T-helper 9 cell (primary cell): ENCODE data around the gene CKLF.
A peak's percentile ranks its signal among the peaks of the same experiment; 100 is the strongest.
"Not testable (repeated sequence)": the region's sequence is repeated elsewhere in the genome, so short reads cannot be mapped to it uniquely, and the experiment has no call there.

Experiments used
- DNase-seq: peaks from one replicate; pipeline ENCODE4 v3.0.0-alpha.2; 2020

The CKLF gene

DNA sequence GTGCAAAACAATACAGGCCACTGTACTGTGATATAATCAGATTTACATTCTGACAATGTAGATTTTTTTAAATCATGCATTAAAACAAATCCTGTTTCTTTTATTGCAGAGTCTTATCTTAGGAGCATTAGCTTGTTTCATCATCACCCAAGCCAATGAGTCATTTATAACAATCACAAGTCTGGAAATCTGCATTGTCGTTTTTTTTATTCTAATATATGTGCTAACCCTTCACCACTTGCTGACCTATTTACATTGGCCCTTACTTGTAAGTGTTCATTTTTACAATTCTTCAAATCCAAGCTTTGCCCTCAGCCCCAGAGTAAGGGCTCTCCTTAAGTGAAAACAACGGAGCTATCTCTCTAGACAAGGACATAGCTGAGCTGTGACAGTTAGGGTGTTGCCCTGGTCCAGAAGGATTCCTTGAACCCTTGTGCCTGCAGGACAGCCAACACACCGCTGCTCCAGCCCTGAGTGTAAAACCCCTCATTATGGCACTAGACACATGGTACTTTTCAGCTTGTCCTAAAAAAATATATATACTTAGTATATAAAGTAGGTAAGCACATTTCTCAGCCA, 17.5 kb downstream of the CKLF start:
- DNase-seq: no peak

DNA sequence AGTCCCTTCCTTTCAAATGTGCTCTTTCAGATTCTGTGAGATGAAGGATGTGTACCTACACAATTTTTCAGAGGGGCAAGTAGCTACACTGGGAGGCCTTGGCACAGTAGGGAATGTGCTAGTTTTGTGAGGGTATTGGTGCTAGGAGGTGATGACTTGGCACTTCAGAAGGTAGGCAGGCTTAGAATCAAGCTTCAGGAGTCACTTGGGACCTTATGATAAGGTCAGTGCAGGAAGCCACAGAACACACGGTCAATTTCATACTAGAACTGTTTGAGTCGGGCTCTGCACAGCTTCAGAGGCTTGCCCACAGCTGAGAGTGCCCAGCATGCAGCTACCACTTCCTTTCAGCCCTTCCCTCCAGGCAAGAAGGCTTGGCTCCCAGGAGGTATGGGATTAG, 20.0 kb downstream of the CKLF start:
- no peak for DNase-seq

DNA sequence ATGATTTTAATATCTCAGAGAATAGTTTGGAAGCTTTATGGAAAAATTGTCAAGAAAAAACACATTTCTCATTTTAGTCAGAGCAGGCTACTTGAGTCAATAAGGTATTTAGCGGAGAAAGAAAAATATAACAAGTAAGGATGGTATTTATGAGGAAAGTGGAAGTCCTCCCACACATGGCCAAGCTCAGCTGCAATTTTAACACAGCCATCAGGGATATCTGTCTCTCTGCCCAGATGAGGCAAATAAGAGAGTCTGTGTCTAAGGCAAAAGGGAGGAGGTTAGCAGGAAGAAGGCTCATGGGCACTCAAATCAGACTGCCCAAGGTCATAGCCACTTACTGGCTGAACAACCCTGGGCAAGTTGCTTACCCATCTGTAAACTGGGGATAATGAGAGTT, 21.7 kb downstream of the CKLF start:
- no peak for DNase-seq

DNA sequence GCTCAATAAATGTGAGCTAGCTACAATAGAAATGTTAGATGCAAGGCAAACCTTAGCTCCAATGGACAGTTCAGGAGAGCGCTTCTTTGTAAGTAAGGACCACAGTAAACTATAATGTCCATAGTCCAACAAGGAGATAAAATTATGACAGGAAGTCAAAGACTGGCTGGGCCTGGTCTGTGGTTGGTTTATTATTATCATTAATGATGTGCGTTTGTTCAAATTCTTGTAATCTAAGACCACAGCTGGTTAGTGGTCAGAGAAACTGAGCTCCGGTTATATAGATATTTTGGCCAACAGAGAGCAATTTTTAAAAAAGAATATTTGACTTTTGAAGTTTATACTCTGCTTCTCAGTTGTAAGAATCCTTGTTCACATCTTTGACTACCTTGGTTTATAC, 22.2 kb downstream of the CKLF start:
- no peak for DNase-seq

DNA sequence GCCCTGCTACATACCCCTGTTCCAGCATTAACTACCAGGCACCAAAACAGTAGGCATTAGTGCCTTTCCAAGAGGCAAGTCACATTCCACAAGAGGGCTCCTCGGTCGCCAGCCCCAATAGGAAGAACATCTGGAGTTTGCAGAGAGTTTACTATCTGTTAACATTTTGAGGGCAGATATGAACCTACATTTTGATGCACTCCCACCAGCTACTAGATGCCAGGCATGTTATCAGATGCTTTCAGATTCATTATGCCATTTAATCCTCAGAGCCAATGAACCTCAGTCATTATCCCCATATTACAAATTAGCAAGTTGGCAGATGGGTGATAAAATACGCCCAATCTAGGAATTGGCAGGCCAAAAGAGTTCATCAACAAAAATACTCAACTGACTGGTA, 22.7 kb downstream of the CKLF start:
- no peak for DNase-seq

DNA sequence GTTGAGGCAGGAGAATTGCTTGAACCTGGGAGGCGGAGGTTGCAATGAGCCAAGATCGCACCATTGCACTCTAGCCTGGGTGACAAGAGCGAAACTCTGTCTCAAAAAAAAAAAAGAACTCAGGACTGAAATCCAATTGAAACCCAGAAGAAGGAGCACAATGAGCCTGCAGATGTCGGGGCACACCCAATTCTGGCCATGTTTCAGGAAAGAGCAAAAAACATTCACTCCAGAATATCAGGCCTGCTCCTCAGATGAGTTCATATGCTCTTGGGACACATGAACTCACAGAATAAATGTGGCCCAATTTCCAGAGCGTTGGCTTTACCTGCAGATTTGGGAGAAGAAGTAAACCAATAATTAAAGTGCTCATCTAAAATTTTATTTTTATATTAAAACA, 23.9 kb downstream of the CKLF start:
- DNase-seq: no peak

DNA sequence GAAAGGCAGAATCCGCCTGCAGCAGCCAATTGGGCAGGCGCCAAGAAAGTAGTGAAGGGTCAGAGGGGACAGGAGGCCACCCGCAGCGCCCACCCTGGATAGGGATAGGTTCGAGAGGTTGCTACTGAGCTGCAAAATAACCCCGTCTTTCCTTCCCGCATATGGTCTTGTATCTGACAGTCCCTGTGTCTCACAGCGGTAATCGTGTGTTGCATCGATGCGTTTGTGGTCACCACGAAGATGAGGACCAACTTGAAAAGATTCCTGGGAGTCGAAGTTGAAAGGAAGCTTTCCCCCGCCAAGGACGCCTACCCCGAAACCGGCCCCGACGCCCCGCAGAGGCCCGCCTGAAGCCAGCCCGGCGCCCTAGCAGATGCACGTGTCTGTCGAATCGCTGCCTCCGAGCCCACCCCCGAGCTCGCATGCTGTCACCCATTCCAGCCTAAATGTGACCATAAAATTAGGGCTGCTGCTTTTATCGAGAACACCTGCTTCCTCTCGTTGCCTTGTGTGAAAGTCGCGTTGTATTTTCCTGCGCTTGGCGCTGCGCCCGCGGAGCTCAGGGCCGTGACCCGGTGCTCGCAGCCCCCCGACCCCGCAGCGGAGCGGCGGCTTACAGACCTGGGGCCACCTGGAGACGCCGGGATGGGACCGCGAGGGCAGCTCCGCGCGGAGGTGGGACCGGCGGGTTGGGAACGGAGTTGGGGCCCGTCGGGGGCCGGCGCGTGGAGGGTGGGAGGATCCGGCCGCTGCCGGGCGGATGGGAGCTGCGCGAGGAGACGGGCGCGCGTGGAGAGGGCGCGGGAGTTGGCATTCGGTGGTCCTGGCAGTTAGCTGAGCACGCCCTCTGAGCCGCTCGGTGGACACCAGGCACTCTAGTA, 26.5 kb downstream of the CKLF start, which contains the start of gene CMTM2:
TSS of gene CMTM2 (plus strand) at position 813 of the 881 bp plus-strand sequence. CDS start 145 bp downstream, outside the sequence.
- DNase-seq: no peak

DNA sequence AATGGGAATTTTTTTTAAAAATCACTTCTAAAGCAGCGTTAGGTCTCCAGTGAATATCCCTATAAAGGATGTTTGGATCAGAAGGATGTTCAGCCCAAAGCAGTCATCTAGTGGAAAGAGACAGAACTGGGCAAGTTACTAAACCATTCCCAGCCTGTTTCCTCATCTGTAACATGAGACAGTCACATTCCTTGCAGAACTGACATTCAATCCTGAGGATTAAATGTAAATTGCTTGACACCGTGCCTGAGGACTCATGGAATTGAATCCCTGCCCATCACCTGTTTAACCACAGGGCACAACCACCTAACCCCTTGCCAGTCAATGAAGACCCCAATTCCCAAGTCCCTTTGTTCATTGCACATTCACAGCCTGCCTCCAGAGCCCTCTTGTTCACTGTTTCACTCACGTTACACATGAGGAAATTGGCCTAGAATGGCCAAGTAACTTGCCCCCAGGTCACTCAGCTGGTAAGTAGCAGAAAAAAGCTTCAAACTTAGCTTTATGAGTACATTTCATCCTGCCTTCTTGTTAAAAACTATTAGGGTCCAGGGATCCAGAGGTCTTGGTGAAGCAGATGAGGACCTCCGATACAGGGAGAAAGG, 28.3 kb downstream of the CKLF start:
- DNase-seq: no peak

DNA sequence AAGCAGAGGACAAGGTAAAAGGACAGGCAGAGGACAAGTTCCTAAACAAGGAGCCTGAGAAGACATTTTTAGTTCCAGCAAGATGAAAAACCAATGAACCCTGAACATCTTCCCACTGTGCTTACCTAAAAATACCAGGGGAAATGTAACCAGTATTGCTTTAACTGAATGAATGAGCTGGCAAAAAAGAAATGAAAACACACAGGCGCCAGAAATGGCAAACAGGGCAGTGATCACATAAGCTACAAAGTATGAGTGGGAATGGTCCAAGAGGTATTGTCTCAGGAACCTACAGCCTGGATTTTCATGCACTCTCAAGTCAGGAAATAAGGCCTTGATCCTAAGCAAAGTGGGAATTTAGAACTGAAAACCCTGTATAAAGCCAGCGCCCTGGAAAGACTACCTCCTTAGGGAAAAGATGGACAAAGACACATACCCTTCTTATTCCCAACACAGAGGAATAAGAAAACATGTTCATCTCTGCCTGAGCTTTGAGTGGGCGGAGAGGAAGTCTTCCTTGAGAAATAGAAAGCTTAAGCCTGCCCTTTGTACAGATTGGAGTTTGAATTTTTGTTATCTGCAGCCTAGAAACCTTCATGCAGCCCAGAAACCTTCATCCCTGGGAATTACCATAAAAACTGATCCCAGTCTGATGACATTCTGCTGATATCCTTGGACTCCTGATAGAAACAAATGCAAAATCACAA, 29.0 kb downstream of the CKLF start:
- DNase-seq: no peak

DNA sequence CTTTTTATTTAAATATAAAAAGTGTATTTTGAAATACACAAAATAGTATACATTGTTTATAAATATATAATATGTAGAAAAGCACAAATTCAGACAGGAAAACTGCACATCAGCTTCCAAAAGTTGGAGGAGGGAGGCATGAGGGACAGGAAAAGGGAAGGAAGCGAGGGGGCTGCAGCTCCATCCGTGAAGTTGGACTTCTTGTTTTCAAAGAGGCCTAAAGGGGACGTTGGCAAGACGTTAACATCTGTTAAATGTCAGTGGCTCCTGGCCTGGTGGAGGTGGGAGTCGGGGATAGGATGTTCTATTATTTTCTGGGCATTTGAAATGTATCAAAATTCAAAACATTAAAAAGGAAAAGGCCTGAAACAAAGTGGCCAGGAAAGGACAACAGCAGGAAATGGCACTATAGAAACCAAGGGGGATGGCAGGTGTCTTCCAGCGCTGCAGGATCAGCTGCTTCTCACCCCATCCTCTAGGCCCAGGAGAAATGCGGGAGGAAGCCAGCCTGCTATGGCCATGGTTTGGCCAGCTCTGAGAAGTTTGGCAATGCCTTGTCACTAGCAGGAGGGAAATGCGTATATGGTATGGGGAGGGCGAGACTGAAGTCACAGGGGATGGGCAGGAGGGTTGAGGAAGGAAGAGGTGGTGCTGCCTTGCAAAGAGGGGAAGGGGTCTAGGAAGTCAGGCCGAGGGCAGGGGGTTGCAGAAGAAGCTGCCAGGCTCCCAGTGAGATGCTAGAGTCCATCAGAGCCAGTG, 33.3 kb downstream of the CKLF start:
- no peak for DNase-seq

DNA sequence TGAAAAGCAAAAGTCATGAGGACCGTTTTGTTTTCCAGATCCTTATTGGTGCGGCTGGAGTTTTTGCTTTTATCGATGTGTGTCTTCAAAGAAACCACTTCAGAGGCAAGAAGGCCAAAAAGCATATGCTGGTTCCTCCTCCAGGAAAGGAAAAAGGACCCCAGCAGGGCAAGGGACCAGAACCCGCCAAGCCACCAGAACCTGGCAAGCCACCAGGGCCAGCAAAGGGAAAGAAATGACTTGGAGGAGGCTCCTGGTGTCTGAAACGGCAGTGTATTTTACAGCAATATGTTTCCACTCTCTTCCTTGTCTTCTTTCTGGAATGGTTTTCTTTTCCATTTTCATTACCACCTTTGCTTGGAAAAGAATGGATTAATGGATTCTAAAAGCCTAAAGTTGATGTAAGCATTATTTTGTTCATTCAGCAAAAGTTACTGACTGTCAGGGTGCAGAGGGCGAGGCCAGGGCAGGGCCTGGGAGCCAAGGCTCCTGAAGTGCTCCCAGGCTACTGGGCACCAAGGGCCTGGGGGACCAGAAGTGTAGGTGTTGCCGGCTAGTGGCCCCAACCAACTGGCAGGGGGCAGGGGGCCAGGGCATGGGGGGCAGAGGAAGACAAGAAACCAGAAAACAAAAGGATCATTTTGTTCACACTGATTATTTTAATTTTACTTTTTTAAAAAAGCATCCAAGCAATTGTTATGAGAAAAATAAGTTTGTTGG, 35.7 kb downstream of the CKLF start:
- no peak for DNase-seq

DNA sequence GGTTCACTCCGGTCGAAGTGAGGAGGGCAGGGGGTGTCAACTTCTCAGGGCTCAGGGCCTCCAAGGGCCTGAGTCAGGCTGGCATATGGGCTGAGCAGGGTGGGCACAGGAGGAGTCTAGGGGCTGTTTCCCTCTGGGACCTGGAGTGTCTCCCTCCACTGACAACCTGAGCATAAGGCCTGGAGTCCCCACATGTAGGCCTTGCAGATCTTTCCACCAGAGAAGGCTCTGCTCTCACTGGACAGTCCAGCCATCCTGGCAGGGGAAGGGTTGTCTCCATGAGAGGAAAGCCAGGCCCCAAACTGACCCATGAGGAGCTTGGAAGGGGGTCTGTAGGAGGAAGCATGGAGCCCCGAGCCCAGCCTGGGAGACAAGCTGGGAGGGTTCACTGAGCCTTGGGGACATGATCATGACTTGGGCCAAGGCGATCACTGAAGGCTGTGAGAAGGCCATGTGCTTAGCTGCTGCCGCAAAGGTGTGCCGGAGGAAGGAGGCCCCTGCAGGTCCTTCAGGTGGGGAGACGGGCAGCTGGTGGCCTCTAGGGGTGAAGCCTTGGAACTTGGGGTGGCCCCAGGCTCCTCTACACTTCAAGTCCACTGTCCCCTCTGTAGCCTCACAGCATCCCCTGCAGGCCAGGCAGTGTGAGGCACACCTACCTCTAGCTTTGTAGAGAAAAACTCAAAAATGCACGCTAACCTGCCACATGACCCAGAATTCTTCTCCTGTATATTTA, 36.8 kb downstream of the CKLF start:
- DNase-seq: peak; percentile 36

DNA sequence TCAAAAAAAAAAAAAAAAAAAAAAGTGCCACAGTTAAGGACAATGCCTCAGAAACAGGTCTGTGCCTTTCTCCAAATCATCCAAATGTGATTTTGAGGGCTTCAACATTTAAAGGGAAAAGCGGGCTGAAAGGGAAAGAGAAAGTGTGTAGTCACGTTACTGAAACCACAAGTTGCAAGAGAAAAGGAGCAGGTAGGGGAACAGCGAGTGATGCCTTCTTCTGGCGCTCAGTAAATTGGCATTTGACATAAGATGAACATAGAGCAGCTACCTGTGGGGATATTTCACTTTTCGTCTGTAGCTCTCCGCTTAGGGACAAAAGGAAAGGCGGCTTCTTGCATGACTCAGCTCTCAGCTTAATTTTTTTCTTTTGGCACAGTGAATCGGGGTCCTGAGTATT, 37.9 kb downstream of the CKLF start:
- DNase-seq: no peak

DNA sequence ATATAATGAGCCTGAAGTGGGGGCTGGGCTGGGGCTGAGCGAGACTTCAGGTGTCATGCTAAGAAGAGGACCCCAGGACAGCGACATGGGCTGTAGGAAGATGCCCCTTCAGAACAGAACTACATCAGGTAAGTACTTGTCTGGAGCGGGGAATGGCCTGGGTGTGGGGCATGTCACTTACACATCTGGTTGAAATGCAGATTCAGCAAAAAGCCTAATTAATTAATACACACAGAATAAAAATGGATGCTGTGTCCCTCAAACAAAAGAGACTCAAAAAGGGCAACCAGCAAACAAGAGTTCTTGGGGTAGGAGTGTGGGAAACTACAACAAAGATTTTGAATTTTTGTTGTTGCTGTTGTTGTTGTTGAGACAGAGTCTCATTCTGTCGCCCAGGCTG, 38.6 kb downstream of the CKLF start:
- DNase-seq: no peak

DNA sequence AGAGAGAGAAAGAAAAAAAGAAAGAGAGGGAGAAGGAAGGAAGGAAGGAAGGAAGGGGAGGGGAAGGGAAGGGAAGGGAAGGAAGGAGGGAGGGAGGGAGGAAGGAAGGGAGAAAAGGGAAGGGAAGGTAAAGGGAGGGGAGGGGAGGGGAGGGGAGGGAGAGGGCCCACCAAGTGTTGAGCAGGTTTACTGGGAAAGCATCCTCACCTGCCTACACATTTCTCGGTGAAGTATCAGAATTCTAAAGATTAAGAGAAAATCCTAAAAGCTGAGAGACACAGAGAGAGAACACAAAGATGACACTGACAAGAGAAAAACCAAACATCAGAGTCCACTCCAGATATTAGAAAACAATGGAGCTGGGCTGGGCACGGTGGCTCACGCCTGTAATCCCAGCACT, 39.9 kb downstream of the CKLF start:
- DNase-seq: no peak

DNA sequence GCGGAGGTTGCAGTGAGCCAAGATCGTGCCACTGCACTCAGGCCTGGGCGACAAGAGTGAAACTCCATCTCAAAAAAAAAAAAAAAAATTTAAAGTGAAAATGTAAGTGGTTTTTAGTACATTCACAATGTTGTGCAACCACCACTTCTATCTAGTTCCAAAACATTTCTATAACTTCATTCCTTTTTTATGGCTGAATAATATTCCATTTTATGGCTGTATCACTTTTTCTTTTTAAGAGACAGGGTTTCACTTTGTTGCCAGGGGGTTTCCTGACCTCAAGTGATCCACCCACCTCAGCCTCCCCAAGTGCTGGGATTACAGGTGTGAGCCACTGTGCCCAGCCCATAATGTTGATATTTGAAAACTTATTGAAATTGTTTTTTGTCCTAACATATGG, 40.4 kb downstream of the CKLF start:
- DNase-seq: no peak

DNA sequence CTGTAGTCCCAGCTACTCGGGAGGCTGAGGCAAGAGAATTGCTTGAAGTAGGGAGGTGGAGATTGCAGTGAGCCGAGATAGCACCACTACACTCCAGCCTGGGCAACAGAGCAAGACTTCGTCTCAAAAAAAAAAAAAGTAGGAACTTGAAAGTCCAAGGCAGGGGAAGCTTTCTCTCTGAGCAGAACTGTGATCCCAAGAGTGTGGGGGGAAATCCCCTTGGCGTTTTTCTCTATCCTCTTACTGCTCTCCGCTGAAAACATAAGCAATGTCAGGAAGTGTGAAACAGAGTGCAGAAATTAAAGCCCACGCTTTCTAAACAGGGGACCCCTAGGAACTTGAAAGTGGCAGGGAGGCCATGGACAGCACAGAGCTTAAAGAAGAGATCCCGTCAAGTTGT, 42.4 kb downstream of the CKLF start:
- no peak for DNase-seq

DNA sequence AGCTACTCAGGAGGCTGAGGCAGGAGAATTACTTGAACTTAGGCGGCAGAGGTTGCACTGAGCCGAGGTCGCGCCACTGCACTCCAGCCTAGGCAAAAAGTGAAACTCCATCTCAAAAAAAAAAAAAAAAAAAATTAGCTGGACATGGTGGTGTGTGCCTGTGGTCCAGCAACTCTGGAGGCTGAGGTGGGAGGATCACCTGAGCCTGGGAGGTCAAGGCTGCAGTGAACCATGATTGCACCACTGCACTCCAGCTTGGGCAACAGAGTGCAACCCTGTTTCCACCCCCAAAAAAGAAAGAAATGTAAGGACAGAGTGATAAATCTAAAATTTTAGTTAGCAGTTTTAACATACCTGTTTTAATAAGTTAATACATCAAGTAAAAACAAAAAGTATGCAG, 44.2 kb downstream of the CKLF start:
- DNase-seq: not testable (repeated sequence)

DNA sequence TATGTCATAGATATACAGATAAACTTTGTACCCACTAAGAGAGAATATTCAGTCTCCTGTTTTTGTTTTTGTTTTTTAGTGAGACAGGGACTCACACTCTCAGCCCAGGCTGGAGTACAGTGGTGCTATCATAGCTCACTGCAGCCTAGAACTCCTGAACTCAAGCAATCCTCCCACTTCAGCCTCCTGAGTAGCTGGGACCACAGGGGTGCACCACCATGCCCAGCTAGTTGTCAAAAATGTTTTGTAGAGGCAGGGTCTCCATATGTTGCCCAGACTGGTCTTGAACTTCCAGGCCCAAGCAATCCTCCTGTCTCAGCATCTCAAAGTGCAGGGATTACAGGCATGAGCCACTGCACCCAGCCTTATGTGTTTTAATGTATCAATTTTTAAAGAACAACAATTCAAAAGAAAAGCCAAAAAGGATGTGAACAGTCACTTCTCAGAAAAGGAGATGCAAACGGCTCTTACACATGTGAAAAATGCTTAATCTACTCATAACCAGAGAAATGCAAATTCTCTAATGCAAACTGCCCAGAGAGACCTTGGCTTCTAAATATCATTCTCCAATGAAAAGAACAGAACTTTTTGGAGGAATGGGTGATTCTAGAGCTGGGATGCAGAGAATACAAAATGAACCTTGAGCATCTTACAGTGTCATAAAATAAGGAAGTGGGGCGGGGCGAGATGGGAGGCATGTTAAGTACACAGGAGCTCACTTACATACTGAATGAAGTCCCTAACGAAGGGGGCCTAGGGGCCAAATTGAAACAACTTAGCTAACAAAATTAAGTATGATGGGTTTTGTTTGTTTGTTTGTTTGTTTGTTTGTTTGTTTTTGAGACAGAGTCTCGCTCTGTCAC, 44.8 kb downstream of the CKLF start:
- no peak for DNase-seq

DNA sequence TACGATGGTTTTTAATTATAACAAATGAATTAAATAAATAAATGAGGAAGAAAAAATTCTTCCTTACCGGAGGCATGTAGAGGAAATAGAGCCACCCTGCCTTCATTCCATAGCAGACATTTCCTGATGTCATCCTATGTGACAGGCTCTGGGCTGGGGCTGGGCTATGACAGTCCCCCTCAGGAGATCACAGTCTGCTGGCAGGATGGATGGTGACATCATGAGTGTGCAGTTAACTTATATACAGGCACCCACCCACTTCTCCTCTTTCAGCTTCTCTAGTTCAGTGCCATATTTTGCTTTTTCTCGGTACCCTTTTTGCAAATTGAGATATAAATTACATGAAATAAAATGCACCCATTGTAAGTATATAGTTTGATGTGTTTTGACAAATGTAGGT, 45.7 kb downstream of the CKLF start:
- DNase-seq: no peak
